GM23248 (cell line): ENCODE results near the gene LTN1. TPM values are rescaled to one million over a fixed set of nuclear protein-coding genes. Genes with fewer than 3 reads are reported as not detected.
A peak's percentile ranks its signal among the peaks of the same experiment; 100 is the strongest.

Source experiments
- DNase-seq: peaks from one replicate; pipeline ENCODE4 v3.0.0-alpha.2; 2015
- H2AFZ ChIP-seq: fragments of 200-600 bp; sonication (generic); 2 replicates; pipeline ENCODE4 v1.6.1; 2016; ENCODE audit warnings: antibody characterized with exemption
- H3F3A ChIP-seq: fragments of 200-600 bp; sonication (generic); 2 replicates; pipeline ENCODE4 v1.6.1; 2016; ENCODE audit warnings: mild to moderate bottlenecking, antibody characterized with exemption, mixed run types; ENCODE audit not compliant: insufficient read depth
- H3K27ac ChIP-seq: fragments of 200-600 bp; sonication (generic); 2 replicates; pipeline ENCODE4 v1.5.1; 2016; ENCODE audit warnings: mild to moderate bottlenecking
- H3K27me3 ChIP-seq: fragments of 200-600 bp; sonication (generic); replicated peaks from 2 replicates; pipeline ENCODE4 v1.6.1; 2016; ENCODE audit warnings: mild to moderate bottlenecking; ENCODE audit not compliant: insufficient read depth
- H3K36me3 ChIP-seq: fragments of 200-600 bp; sonication (generic); 2 replicates; pipeline ENCODE4 v1.6.1; 2016; ENCODE audit warnings: low read depth, mild to moderate bottlenecking
- H3K4me1 ChIP-seq: fragments of 200-600 bp; sonication (generic); 2 replicates; pipeline ENCODE4 v1.6.1; 2016; ENCODE audit warnings: mild to moderate bottlenecking; ENCODE audit not compliant: insufficient read depth
- H3K4me2 ChIP-seq: fragments of 200-600 bp; sonication (generic); one replicate; pipeline ENCODE4 v1.6.1; 2016; ENCODE audit warnings: mild to moderate bottlenecking; ENCODE audit not compliant: unreplicated experiment
- H3K4me3 ChIP-seq: fragments of 200-600 bp; sonication (generic); 2 replicates; pipeline ENCODE4 v1.5.1; 2016; ENCODE audit warnings: mild to moderate bottlenecking
- H3K79me2 ChIP-seq: fragments of 200-600 bp; sonication (generic); 2 replicates; pipeline ENCODE4 v1.6.1; 2016; ENCODE audit warnings: mild to moderate bottlenecking; ENCODE audit not compliant: insufficient read depth
- H3K9ac ChIP-seq: fragments of 200-600 bp; sonication (generic); 2 replicates; pipeline ENCODE4 v1.6.1; 2016; ENCODE audit warnings: mild to moderate bottlenecking
- H3K9me2 ChIP-seq: fragments of 200-600 bp; sonication (generic); 2 replicates; pipeline ENCODE4 v1.6.1; 2016; ENCODE audit warnings: mixed run types, mild to moderate bottlenecking, moderate library complexity; ENCODE audit not compliant: insufficient read depth
- H3K9me3 ChIP-seq: fragments of 200-600 bp; sonication (generic); one replicate; pipeline ENCODE4 v1.6.1; 2017; ENCODE audit warnings: low read depth
- H4K20me1 ChIP-seq: fragments of 200-600 bp; sonication (generic); 2 replicates; pipeline ENCODE4 v1.6.0; 2016; ENCODE audit not compliant: insufficient read depth
- EZH2 ChIP-seq: fragments of 200-600 bp; sonication (generic); IDR thresholded peaks from 2 replicates; pipeline ENCODE4 v1.6.1; 2018; ENCODE audit warnings: antibody characterized with exemption, mild to moderate bottlenecking; ENCODE audit not compliant: insufficient read depth, poor library complexity, severe bottlenecking
- EZH2phosphoT487 ChIP-seq: fragments of 200-600 bp; sonication (generic); IDR thresholded peaks from 2 replicates; pipeline ENCODE4 v1.6.1; 2018; ENCODE audit warnings: antibody characterized with exemption, moderate library complexity, mild to moderate bottlenecking, low read depth; ENCODE audit not compliant: insufficient read depth
- WGBS, 2 experiments: methylation state at CpG; one replicate each; pipeline ENCODE4 v1.1.6; 2015 to 2017; ENCODE audit warnings: low lambda C conversion rate in 2 of 2, low coverage in 1 of 2; ENCODE audit errors: missing lambda C conversion rate in 2 of 2; 5-methylcytosine and 5-hydroxymethylcytosine counted together
- in situ Hi-C: fragments of 300-500 bp; cut with MboI; formaldehyde crosslinking; loops from 2 replicates; pipeline ENCODE4 v1.15.0; 2020
- polyA plus RNA-seq: library from polyadenylated mRNA; unstranded; fragments of >200 nt; fragmentation: Nextera tagmentation; extraction: Ambion mirVana; gene quantifications from 2 replicates; pipeline ENCODE4 v1.2.1, GENCODE V29; 2016
- total RNA-seq: library from RNA; depleted of rRNA; stranded (reverse); fragments of >200 nt; shearing (Covaris generic); gene quantifications from 2 replicates; pipeline ENCODE4 v1.2.3, GENCODE V29; 2014

The LTN1 gene
- total and polyA plus RNA-seq, 2 experiments from 2014 or later: 16.8 to 26.0 TPM

GRCh38 chr21:29030909-29031308 lies 38.2 kb upstream of the LTN1 start:
- no peak for DNase-seq
- Histone ChIP-seq H3K9ac (no peak overlapping the region), H3K4me3 (no peak overlapping the region), H3K4me1 (peaks cover 3% of the 10 kb centered on the region), H3K36me3 (peaks cover 41% of the 10 kb centered on the region), H3K27ac (no peak overlapping the region), H3F3A (no peaks in the 10 kb centered on the region), H3K79me2 (peaks cover 74% of the 10 kb centered on the region), H3K9me3 (no peaks in the 10 kb centered on the region), H3K9me2 (no peaks in the 10 kb centered on the region), H3K4me2 (no peak overlapping the region), H2AFZ (no peak overlapping the region), H3K27me3 (no peaks in the 10 kb centered on the region; the same call in 1 of the 2 replicates), H4K20me1 (no peaks in the 10 kb centered on the region)
- TF ChIP-seq EZH2 (no peak), EZH2phosphoT487 (no peak)
- WGBS, 2 experiments: 85 to 100% methylated on average over 1 of the region's 1 CpG
- in situ Hi-C loops: no loop called here

GRCh38 chr21:29029524-29029923 lies 36.8 kb upstream of the LTN1 start:
- H3K4me1 ChIP-seq: peaks cover 7% of the 10 kb centered on the region
- H3K4me2 ChIP-seq: no peak overlapping the region
- H3K27ac ChIP-seq: no peak overlapping the region
- in situ Hi-C loops: no loop called here
- H3K27me3 ChIP-seq: no peaks in the 10 kb centered on the region; the same call in 1 of the 2 replicates
- peaks cover 33% of the 10 kb centered on the region for H3K36me3 ChIP-seq
- H3K9me3 ChIP-seq: no peaks in the 10 kb centered on the region
- H3K79me2 ChIP-seq: peaks cover 83% of the 10 kb centered on the region
- no peak overlapping the region for H2AFZ ChIP-seq
- H3K4me3 ChIP-seq: no peak overlapping the region
- no peaks in the 10 kb centered on the region for H4K20me1 ChIP-seq
- H3F3A ChIP-seq: peaks cover 9% of the 10 kb centered on the region
- DNase-seq: no peak
- no peak overlapping the region for H3K9ac ChIP-seq
- WGBS, 2 experiments: 97 to 100% methylated on average over 1 of the region's 1 CpG
- TF ChIP-seq EZH2 (no peak), EZH2phosphoT487 (no peak)
- H3K9me2 ChIP-seq: no peaks in the 10 kb centered on the region

- Histone ChIP-seq H3K79me2 (peaks cover 52% of the 10 kb centered on the region), H3K27me3 (no peaks in the 10 kb centered on the region; the same call in 1 of the 2 replicates), H3K9me2 (no peaks in the 10 kb centered on the region), H3K9me3 (no peaks in the 10 kb centered on the region), H3K27ac (peak overlapping the region; percentile 96), H3K9ac (peak overlapping the region; percentile 94), H3K36me3 (peaks cover 9% of the 10 kb centered on the region; the same call in 1 of the 2 replicates), H3K4me1 (peaks cover 7% of the 10 kb centered on the region), H3F3A (peaks cover 12% of the 10 kb centered on the region), H2AFZ (peak overlapping the region; percentile 97), H4K20me1 (no peaks in the 10 kb centered on the region), H3K4me3 (peak overlapping the region; percentile 90), H3K4me2 (peak overlapping the region; percentile 97)
- 1 to 4% methylated on average over 6 of the region's 6 CpGs for WGBS, 2 experiments
- peak; percentile 71 for DNase-seq
- TF ChIP-seq EZH2phosphoT487 (no peak), EZH2 (no peak)
- in situ Hi-C loops: no loop called here
Observed at GRCh38 chr21:29025328-29025713, 32.6 kb upstream of the LTN1 start.

GRCh38 chr21:29024474-29025327 lies 32.0 kb upstream of the LTN1 start, which contains the start of gene USP16:
USP16 (plus strand) TSS chr21:29024668; CDS start chr21:29027914, 3,246 bp downstream.
- H3K4me3 ChIP-seq: peak within 1 kb of the TSS; percentile 90
- H3K27ac ChIP-seq: peak within 1 kb of the TSS; percentile 96
- no peaks in the 10 kb centered on the region; the same call in 1 of the 2 replicates for H3K27me3 ChIP-seq
- in situ Hi-C loops: no loop called here
- peaks cover 7% of the 10 kb centered on the region for H3K4me1 ChIP-seq
- DNase-seq: peak; percentile 98
- peak within 1 kb of the TSS; percentile 97 for H2AFZ ChIP-seq
- peak within 1 kb of the TSS; percentile 94 for H3K9ac ChIP-seq
- no peaks in the 10 kb centered on the region for H3K9me2 ChIP-seq
- no peaks in the 10 kb centered on the region for H3K9me3 ChIP-seq
- peak within 1 kb of the TSS; percentile 97 for H3K4me2 ChIP-seq
- H3K79me2 ChIP-seq: peaks cover 50% of the 10 kb centered on the region
- no peak for TF ChIP-seq EZH2phosphoT487
- TF ChIP-seq EZH2: no peak
- no peaks in the 10 kb centered on the region for H4K20me1 ChIP-seq
- H3F3A ChIP-seq: peaks cover 12% of the 10 kb centered on the region
- WGBS, 2 experiments: 1 to 2% methylated on average over 46 to 48 of the region's 48 CpGs
- H3K36me3 ChIP-seq: peaks cover 4% of the 10 kb centered on the region; the same call in 1 of the 2 replicates
